Esophagus squamous epithelium (tissue), 4 donors: ENCODE results near the gene WDR38.

ENCODE experiments used
- POLR2A ChIP-seq, 4 donors: fragments of 450-650 bp; IDR thresholded peaks; one replicate each; pipeline ENCODE4 v1.6.1; 2017; ENCODE audit warnings: antibody characterized with exemption in 4 of 4, mild to moderate bottlenecking in 4 of 4, moderate library complexity in 3 of 4
- TF ChIP-seq, protein P1 (sequence below), 6 experiments: fragments of 450-650 bp in 4 of 6; fragments of 200-600 bp in 2 of 6; sonication (generic) in 2 of 6; IDR thresholded peaks; one replicate each; pipeline ENCODE4 v1.5.1; 2016 to 2019; ENCODE audit warnings: antibody characterized with exemption in 6 of 6, mild to moderate bottlenecking in 4 of 6, moderate library complexity in 4 of 6

DNA sequence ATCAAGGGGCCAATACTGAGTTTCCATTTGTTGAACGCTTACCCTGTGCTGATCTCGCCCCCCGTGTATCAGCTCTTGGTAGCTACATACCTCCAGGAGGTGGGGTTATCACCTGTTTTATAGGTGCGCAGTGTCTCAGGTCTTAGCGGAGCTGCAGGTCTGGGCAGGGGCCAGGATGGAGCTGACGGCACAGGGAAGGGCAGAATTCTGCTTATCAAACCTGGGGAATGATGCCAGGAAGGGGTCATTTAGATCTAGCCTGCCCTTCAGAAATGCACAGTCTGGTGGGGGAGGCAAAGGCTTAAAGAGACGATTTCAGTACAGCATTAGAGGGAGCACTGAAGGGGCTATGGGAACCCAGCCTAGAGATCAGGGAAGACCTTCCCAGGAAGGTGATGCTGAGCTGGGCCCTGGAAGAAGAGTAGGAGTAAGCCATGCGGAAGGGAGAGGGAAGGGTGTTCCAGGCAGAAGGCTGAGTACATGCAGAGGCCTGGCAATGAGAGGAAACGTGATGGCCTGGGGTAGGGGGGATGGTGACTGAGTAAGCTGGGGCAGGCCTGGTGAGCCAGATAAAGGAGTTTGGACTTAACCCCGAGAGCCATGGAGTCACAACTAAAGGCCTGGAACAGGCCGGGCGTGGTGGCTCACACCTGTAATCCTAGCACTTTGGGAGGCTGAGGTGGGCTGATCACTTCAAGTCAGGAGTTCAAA, 44.9 kb upstream of the WDR38 start:
- TF ChIP-seq, protein P1, sequence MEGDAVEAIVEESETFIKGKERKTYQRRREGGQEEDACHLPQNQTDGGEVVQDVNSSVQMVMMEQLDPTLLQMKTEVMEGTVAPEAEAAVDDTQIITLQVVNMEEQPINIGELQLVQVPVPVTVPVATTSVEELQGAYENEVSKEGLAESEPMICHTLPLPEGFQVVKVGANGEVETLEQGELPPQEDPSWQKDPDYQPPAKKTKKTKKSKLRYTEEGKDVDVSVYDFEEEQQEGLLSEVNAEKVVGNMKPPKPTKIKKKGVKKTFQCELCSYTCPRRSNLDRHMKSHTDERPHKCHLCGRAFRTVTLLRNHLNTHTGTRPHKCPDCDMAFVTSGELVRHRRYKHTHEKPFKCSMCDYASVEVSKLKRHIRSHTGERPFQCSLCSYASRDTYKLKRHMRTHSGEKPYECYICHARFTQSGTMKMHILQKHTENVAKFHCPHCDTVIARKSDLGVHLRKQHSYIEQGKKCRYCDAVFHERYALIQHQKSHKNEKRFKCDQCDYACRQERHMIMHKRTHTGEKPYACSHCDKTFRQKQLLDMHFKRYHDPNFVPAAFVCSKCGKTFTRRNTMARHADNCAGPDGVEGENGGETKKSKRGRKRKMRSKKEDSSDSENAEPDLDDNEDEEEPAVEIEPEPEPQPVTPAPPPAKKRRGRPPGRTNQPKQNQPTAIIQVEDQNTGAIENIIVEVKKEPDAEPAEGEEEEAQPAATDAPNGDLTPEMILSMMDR (IDR thresholded peaks at IDR 0.05): no peak
- no peak for TF ChIP-seq POLR2A (IDR thresholded peaks at IDR 0.05)
